ENCODE data around the gene CRIP1.

The CRIP1 gene

GRCh38 chr14:105482486-105483110 is 4.1 kb upstream of the CRIP1 start:
- DNase-seq, result no peak

DNA sequence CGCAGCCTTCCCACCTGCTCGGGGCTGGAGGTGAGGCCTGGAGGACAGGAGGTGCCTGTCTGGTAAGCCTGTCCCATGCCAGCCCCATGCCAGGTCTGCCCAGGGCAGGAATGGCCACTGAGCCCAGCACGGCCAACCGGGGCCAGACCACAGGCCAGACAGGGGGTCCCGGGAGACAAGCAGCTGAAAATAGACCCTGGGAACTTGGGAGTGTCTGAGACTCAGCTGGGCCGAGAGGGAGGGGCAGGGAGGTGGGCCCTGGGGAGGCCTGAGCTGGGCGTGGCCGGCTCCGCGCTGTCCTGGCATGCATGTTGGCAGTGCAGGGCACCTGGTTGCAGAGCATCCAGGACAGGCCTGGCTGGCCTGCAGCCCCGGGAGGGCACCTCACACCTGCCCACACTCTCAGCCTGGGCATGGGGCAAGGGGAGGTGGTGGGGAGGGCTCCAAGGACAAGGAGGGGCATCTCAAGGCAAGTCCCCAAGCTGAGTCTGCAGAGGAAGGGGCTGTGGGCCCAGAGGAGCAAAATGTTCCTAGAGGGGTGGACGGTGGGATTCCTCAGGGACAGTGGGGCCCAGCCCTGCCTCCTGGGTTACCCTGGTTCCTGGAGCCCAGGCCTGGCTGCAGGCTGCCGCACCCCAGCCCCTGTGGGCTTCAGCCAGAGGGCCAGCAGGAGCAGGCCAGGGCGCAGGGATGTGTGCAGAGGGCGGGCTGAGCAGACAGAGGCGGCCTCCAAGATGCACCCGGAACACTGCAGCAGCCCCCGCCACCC is 3.2 kb upstream of the CRIP1 start:
- DNase-seq, result no peak

DNA sequence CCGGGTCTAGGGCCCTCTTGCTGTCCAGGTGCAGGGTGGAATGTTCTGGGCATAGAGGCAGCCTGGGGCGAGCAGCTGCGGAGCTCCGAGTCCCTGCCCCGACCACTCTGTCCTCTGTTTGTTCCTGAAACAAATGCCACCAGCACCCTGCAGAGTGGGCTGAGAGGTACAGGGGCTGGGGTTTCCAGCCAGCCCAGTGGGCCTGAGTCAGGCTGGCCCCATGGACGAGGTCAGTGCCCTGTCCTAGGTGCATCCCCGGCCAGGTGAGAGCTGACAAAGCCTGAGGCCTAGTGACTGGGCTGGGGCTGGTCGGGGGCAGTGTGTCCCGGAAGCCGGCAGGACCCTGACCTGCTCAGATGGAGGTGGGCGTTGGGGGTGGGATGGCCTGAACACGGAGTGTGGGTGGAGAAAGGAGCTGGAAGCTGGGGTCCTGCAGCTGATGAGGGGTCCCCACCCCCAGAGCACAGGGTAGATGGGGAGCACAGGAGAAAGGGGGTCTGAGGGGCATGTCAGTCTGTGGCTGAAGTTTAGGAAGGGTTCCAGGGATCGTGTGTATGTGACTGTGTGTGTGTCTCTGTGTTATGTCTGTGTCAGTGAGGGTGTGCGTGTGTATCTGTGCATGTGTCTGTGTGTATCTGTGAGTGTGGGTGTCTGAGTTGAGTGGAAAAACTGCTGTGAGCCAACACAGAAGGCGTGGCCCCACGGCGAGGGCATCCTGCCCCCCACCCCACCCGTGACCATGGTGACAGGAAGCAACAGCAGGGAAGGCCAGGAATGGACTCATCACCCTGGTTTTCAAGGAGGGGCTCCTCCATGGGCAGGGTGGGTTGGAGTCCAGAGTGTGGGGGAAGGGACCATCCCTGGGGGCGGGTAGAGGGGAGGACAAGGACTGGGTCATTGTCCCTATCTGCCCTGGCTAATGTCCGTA is 2.4 kb upstream of the CRIP1 start:
- no peak for DNase-seq

DNA sequence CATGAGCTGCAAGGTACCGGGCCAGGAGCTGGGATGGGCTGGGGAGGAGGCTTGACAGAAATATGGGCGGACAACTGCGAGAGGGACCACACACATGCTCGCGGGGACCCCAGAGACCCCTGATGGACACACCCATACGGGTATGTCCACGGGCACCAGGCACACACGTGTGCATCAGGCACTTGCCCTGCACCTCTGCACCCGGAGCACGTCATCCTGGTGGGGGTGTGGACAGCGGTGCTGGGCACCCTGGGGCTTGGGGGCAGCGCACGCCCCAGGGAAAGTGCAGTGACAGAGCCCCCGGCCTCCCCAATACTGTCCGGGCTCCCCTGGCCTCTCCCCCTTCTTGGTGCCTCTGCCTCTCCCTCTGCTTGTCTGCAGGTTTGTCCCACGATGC is 1.7 kb upstream of the CRIP1 start:
- no peak for DNase-seq

DNA sequence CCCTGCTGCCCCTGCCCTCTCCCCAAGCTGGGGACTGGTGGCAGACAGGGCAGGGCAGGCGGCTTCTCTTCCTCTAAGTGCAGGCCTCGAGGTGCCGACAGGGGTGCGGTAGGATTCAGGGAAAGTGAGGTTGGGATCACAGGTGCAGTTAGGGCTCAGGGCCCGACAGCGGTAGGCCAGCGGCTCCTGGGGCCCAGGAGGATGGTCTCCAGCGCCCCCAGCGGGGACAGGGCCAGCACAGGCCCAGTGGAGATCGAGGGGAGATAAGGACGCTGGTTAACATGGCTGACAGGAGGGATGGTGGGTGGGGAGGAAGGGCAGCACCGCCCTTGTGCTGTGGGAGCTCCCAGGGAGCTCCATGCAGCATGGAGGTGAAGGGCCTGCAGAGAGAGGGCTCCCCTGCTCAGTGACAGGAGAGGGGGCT is 935 bp upstream of the CRIP1 start:
- DNase-seq, result peak; percentile 32

DNA sequence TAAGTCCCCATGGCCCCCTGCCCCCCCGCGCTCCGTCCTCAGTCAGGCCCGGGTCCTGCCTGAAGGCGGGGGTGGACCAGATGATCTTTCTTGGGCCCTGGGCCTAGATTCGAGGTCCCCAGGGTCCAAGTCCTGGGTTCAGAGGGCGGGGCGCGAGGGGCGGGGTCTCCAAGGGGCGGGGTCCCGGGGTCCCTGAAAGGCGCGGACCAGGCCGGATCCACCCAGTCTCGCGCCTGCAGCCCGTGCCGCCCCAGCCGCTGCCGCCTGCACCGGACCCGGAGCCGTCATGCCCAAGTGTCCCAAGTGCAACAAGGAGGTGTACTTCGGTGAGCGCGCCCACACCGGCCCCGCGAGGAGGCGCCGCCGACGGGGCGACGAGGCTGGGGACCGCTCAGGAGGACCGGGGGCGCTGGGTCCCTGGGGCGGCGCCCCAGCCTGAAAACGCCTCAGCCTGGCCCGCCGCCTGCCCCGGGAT is 325 bp downstream of the CRIP1 start:
- no peak for DNase-seq

DNA sequence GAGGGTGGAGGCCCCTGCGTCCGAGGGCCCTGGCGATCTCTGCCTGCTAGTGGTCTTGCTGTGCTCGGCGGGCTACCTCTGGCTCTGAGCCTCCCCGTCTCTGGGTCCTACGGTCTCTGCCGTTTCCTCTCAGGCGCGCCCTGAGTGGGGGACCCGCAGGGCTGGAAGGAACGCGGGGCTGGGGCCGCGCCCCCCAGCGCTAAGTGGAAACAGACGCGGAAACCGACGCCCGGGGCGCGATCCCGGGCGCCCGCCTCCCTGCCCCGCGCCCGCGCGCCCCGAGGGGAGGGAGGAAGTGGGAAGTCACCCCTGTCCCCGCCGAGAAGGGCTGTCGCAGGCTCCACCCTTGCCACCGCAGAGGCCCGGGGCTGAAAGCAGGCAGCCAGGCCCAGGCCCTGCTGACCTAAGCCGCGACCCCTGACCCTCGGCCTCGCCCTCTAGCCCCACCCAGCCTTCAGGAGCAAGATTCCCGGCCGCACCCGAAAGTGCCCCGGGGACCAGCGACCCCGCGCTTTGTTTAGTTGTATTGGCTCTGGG is 831 bp downstream of the CRIP1 start:
- DNase-seq, result peak; percentile 66

- no peak for DNase-seq
Measured at GRCh38 chr14:105487986-105488777, 1.5 kb downstream of the CRIP1 start.

DNA sequence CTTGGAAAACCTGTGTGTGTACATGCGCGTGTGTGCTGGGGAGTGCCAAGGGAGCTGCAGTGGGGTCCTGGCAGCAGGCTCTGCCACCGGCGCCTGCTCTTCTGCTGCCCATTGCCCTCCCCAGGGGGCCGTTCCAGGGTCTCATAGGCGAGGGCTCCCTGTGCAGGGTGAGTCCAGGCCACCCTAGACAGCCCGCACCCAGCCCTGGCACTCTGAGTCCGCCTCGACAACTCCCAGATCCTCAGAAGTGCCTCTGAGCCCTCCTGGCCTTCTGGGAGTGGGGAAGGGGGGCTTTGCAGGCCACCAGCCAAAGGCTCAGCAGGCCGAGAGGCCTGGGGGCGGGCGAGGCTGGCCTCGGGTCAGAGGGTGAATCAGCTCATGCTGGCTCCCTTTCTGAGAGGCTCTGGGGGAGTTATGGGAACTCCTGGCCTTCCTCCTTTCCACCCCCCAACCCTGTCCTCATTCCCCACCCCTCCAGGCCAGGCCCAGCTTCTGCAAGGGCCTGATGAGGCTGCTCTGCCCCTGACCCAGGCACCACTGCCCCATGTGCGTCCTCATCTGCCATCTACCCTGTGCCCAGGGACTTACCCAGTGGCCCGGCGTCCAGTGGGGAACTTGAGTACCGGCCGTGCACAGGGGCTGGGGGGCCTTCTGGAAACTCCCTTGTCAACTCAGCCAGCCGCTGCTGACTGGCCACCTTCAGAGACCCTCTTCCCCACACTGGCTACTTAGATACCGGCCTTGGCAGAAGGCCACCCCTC is 2.3 kb downstream of the CRIP1 start:
- peak; percentile 32 for DNase-seq

GRCh38 chr14:105489542-105490266 is 3.0 kb downstream of the CRIP1 start:
- DNase-seq, result peak; percentile 70

GRCh38 chr14:105490267-105490571 is 3.5 kb downstream of the CRIP1 start:
- DNase-seq, result no peak

GRCh38 chr14:105490572-105491365 is 4.1 kb downstream of the CRIP1 start, which contains the start of gene TEDC1:
TEDC1 (plus strand) TSS chr14:105491246; CDS start chr14:105491376, 130 bp downstream.
- peak; percentile 100 for DNase-seq

DNA sequence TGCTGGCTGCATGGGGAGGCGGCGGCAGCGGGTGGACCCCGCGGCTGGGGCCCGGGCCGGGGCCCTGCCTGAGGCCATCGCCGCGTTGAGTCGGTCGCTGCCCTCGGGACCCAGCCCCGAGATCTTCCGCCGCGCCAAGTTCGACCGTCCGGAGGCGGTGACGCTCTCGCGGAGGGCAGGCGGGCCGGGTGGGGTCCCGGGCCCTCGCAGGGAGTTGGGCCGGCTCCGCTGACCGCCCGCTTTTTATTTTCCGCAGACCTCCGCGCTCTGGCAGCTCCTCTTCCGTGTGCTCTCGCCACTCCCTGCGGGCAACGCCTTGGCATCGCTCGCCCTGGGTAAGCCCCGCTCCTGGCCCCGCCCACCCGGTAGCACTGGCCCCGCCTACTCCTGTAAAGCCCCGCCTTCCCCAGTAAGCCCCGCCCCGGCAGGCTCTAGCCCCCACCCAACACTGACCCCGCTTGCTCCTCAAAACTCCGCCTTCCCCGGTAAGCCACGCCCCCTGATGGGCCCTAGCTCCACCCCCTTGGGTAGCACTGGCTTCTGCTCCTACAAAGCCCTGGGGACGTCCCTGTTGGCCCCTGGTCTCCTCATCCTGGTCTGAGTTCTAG is 4.8 kb downstream of the CRIP1 start:
- DNase-seq, result peak; percentile 87

- DNase-seq, result no peak
Measured at GRCh38 chr14:105492031-105492970, 5.6 kb downstream of the CRIP1 start.

- DNase-seq, result no peak
Measured at GRCh38 chr14:105492971-105493871, 6.5 kb downstream of the CRIP1 start.

DNA sequence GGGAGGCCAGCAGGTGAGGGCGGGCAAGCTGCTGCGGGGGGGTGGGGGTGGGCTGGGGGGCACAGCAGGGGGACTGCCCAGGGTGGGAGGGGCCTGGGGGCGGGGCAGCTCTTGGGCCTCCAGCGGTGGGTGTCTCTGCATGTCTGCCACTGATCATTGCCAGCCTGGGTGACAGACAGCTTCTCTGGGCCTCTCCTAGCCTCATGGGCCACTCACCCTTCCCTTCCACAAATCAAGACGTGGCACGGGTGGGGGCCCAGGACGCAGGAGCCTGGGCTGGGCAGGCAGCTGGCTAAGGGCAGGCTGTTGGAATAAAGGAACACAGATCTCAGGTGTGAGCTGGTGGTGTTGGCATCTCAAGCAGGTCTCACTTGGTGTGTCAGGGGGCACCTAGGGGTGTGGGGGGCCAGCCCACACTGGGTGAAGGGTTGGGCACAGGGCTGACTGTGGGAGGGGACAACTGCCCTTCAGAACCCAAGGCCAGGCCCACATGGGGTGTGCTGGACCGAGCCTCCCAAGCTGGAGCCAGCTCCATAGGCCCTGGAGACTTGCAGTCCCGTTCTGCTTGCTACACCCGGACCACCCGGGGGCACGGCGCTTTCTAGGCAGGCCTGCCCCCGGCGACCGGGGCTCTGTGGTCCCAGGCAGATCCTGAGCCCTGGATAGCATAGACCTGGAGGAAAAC is 7.4 kb downstream of the CRIP1 start:
- no peak for DNase-seq

DNA sequence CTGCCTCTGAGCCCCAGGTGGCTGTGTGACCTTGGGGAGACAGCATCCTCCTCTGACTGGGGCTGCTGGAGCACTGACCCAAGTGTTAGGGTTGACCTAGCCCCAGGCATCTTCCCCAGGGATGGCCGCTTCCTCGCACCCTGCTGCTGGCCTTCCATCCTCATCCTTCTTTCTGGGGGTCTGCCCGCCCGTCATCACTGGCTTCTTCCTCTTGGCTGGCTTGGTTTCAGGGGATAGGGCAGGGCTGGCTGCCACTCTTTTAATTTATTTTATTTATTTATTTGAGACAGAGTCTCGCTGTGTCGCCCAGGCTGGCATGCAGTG is 7.9 kb downstream of the CRIP1 start:
- no peak for DNase-seq

Data from suppressor macrophage treated with lipopolysaccharide for 4 hours (primary cell).